A549 (cell line): ENCODE measurements around the gene PGA3.

ENCODE experiments used
- CEBPB ChIP-seq, 2 experiments: fragments of >200 bp in 1 of 2; sonication (Bioruptor Twin) in 1 of 2; formaldehyde crosslinking in 1 of 2; IDR thresholded peaks; 2 replicates each; pipeline ENCODE4 v1.6.1; 2012 to 2016
- CTCF ChIP-seq: fragments of >200 bp; sonication (Bioruptor Twin); formaldehyde crosslinking; IDR thresholded peaks from 3 replicates; pipeline ENCODE4 v1.5.1; 2016
- HEYL ChIP-seq: fragments of 250-450 bp; sonication (Bioruptor Pico); IDR thresholded peaks from 2 replicates; pipeline ENCODE4 v1.8.0; 2021; ENCODE audit warnings: mild to moderate bottlenecking, moderate library complexity
- MAX ChIP-seq: IDR thresholded peaks from 2 replicates; pipeline ENCODE4 v1.6.1; 2012
- PBX3 ChIP-seq: IDR thresholded peaks from 2 replicates; pipeline ENCODE4 v1.6.1; 2012
- POLR2AphosphoS2 ChIP-seq: conservative IDR thresholded peaks from 2 replicates; pipeline ENCODE4 v1.6.1; 2012; ENCODE audit warnings: low read length, improper control_type of control experiment, inconsistent platforms
- REST ChIP-seq: fragments of 200-600 bp; sonication (generic); IDR thresholded peaks from 2 replicates; pipeline ENCODE4 v1.6.1; 2016; ENCODE audit warnings: antibody characterized with exemption, mild to moderate bottlenecking, moderate library complexity
- RNF2 ChIP-seq: fragments of 200-600 bp; sonication (generic); IDR thresholded peaks from 2 replicates; pipeline ENCODE4 v1.6.1; 2016; ENCODE audit warnings: low read depth, mild to moderate bottlenecking, antibody characterized with exemption, moderate library complexity, borderline replicate concordance
- TFCP2L1 ChIP-seq: fragments of 250-450 bp; sonication (Bioruptor Pico); IDR thresholded peaks from 2 replicates; pipeline ENCODE4 v1.5.0; 2021; ENCODE audit warnings: mild to moderate bottlenecking
- TP53 ChIP-seq: fragments of 250-450 bp; sonication (Bioruptor Pico); IDR thresholded peaks from 2 replicates; pipeline ENCODE4 v1.5.0; 2021; ENCODE audit warnings: mild to moderate bottlenecking, moderate library complexity
- ZNF302 ChIP-seq: fragments of 250-450 bp; sonication (Bioruptor Pico); IDR thresholded peaks from 2 replicates; pipeline ENCODE4 v1.9.0; 2021; ENCODE audit warnings: inconsistent platforms, mild to moderate bottlenecking, moderate library complexity

GRCh38 chr11:61172356-61172755 is 31.0 kb upstream of the PGA3 start:
- TF ChIP-seq TP53 (no peak), TFCP2L1 (CRISPR knock-in tag) (no peak), CEBPB (IDR thresholded peaks at IDR 0.05) (no peak), MAX (no peak), ZNF302 (CRISPR knock-in tag) (no peak), HEYL (no peak), POLR2AphosphoS2 (no peak), CTCF (no peak), REST (no peak), RNF2 (no peak), PBX3 (no peak)
